Retinal pigment epithelial cell (primary cell): ENCODE measurements around the gene GALNT17.
"Not testable (repeated sequence)": the region's sequence is repeated elsewhere in the genome, so short reads cannot be mapped to it uniquely, and the experiment has no call there.

Experiments
- DNase-seq: peaks from one replicate; pipeline ENCODE4 v3.0.0-alpha.2; 2010; ENCODE audit warnings: low read depth
- H3K4me3 ChIP-seq: 2 replicates; pipeline ENCODE4 v1.5.1; 2011; ENCODE audit warnings: mild to moderate bottlenecking, low read length, control low read depth, moderate library complexity
- TF ChIP-seq, protein P1 (sequence below): conservative IDR thresholded peaks from 2 replicates; pipeline ENCODE4 v1.5.1; 2011; ENCODE audit warnings: low read depth, low read length, control low read depth, inconsistent platforms

Gene GALNT17

DNA sequence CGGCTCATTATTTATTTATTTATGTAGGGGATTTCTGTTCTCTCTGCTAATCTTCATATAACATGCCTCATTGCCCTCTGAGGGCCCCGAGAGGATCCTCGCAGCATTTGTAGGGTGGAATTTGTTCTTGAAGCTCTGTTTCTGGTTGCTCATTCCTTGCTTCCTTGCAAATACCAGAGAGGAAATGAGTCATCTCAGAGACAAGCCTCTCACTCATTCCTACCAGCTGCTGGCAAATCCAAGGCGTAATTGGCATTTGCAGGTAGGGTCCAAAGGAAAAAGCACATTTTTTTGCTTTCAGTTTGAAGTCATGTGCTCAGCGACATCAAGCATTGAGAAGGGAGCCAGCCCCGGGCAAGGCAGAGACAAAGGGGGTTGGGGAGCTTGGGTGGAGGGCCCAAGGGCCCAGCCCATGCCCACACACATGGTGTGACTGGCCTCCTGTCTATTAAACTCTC is 501.6 kb downstream of the GALNT17 start:
- TF ChIP-seq, protein P1, sequence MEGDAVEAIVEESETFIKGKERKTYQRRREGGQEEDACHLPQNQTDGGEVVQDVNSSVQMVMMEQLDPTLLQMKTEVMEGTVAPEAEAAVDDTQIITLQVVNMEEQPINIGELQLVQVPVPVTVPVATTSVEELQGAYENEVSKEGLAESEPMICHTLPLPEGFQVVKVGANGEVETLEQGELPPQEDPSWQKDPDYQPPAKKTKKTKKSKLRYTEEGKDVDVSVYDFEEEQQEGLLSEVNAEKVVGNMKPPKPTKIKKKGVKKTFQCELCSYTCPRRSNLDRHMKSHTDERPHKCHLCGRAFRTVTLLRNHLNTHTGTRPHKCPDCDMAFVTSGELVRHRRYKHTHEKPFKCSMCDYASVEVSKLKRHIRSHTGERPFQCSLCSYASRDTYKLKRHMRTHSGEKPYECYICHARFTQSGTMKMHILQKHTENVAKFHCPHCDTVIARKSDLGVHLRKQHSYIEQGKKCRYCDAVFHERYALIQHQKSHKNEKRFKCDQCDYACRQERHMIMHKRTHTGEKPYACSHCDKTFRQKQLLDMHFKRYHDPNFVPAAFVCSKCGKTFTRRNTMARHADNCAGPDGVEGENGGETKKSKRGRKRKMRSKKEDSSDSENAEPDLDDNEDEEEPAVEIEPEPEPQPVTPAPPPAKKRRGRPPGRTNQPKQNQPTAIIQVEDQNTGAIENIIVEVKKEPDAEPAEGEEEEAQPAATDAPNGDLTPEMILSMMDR, result no peak
- DNase-seq, result peak; percentile 98
- no peak overlapping the region for H3K4me3 ChIP-seq

DNA sequence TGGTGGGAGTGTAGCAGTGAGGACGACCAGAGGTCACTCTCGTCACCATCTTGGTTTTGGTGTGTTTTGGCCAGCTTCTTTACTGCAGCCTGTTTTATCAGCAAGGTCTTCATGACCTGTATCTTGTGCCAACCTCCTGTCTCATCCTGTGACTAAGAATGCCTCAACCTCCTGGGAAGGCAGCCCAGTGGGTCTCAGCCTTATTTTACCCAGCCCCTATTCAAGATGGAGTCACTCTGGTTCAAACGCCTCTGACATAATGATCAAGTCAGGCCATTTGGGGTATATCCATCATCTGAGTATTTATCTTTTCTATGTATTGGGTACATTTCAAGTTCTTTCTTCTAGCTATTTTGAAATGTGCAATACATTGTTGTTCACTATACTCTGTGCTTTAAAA is 503.9 kb downstream of the GALNT17 start:
- DNase-seq, result not testable (repeated sequence)

DNA sequence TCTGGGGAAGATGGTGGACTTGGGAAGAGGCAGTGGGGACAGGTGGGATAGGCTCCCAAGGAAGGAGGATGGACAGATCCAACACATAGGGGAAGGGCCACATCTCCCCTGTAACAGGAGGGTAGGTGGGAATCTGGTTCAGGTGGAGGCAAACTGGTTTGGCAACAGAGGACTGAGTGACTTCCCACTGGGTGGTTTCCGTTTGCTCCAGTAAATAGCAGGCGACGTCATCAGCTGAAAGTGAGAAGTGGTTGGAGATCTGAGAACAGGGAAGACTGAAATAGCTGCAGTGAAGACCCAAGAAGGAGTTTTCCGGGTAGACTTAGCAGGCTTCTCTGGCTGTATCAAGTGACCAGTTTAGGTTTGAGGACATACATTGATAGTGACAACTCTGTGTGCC is 504.4 kb downstream of the GALNT17 start:
- H3K4me3 ChIP-seq, result no peak overlapping the region
- TF ChIP-seq, protein P1, result no peak
- no peak for DNase-seq

More for the DNA sequence above, 503.9 kb downstream of the GALNT17 start:
- H3K4me3 ChIP-seq, result not testable (repeated sequence)

- no peak for DNase-seq
- TF ChIP-seq, protein P1, result no peak
- H3K4me3 ChIP-seq, result no peak overlapping the region
Measured at GRCh38 chr7:71637578-71637977, 505.6 kb downstream of the GALNT17 start.

- TF ChIP-seq, protein P1, result no peak
- no peak overlapping the region for H3K4me3 ChIP-seq
- DNase-seq, result no peak
Measured at GRCh38 chr7:71638108-71638507, 506.2 kb downstream of the GALNT17 start.

- TF ChIP-seq, protein P1, result no peak
- no peak overlapping the region for H3K4me3 ChIP-seq
- no peak for DNase-seq
Measured at GRCh38 chr7:71639382-71640085, 507.6 kb downstream of the GALNT17 start.

- DNase-seq, result not testable (repeated sequence)
Measured at GRCh38 chr7:71643031-71643430, 511.1 kb downstream of the GALNT17 start.

DNA sequence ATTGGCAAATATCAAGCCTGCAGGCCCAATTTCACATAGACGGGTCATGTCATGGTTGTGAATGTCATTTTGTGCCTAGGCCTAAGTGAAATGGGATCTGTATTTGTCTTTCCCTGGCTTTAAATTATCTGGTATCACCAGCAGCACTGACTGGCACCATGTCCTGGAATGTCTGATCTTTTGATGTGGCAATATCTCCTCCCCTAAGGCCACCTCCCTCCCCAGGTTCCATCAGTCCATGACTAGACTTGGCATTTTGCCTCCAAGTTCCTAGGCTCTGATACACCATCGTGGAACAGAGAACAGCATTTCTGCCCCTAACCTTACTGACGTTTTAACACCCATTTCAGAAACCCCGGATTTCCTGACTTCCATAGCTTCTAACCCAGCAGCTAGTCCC is 513.9 kb downstream of the GALNT17 start:
- H3K4me3 ChIP-seq, result no peak overlapping the region
- TF ChIP-seq, protein P1, result no peak
- DNase-seq, result no peak

More at GRCh38 chr7:71643031-71643430, 511.1 kb downstream of the GALNT17 start:
- H3K4me3 ChIP-seq, result not testable (repeated sequence)
